ENCODE data around the gene CLEC18A. TPM values are rescaled to one million over a fixed set of nuclear protein-coding genes. Genes with fewer than 3 reads are reported as not detected.

CLEC18A gene
- total RNA-seq, 1 experiment from 2014 or later = 7.6 TPM

- Histone ChIP-seq H3K36me3 (ENCODE audit: insufficient read depth, low read length, poor library complexity, severe bottlenecking) (no peaks in the 10 kb centered on the region), H3K4me1 (ENCODE audit: insufficient read depth, low read length, poor library complexity, severe bottlenecking) (no peaks in the 10 kb centered on the region), H3K27ac (ENCODE audit: low read depth, low read length, poor library complexity, severe bottlenecking) (no peak overlapping the region), H3K27me3 (replicated peaks; ENCODE audit: insufficient read depth, low read depth, low read length, poor library complexity) (no peaks in the 10 kb centered on the region), H3K9me3 (ENCODE audit: low read depth, low read length, poor library complexity, severe bottlenecking) (no peaks in the 10 kb centered on the region), H3K4me3 (ENCODE audit: low read depth, low read length, poor library complexity, severe bottlenecking) (no peak overlapping the region)
- DNase-seq (ENCODE audit: low spot score) = no peak
- TF ChIP-seq EZH2 (IDR thresholded peaks at IDR 0.05; ENCODE audit: borderline replicate concordance, low read depth, low read length, poor library complexity, severe bottlenecking) = no peak
- TF ChIP-seq CTCF (conservative IDR thresholded peaks at IDR 0.05; ENCODE audit: low read depth, low read length) = no peak
- intact Hi-C loops (cut with micrococcal nuclease; ENCODE audit: unreplicated experiment) = no loop called here
- ChIA-PET CTCF (interaction anchor here (1.5 kb wide), 1 partner anchor 9 kb away, joined by 4 read pairs; no protein-coding TSS in a partner anchor), POLR2A (ENCODE audit: low non-redundant PET) (no interaction called here)
- no TSS peak for BruUV-seq (replicated peaks)
These were observed 30.0 kb upstream of the CLEC18A start for GRCh38 chr16:69921127-69921526.

GRCh38 chr16:69922200-69922599 is 28.9 kb upstream of the CLEC18A start:
- Histone ChIP-seq H3K4me3 (ENCODE audit: low read depth, low read length, poor library complexity, severe bottlenecking) (no peak overlapping the region), H3K9me3 (ENCODE audit: low read depth, low read length, poor library complexity, severe bottlenecking) (no peaks in the 10 kb centered on the region), H3K27me3 (replicated peaks; ENCODE audit: insufficient read depth, low read depth, low read length, poor library complexity) (no peaks in the 10 kb centered on the region), H3K4me1 (ENCODE audit: insufficient read depth, low read length, poor library complexity, severe bottlenecking) (no peaks in the 10 kb centered on the region), H3K27ac (ENCODE audit: low read depth, low read length, poor library complexity, severe bottlenecking) (no peak overlapping the region), H3K36me3 (ENCODE audit: insufficient read depth, low read length, poor library complexity, severe bottlenecking) (no peaks in the 10 kb centered on the region)
- CTCF ChIA-PET = interaction anchor here (0.6 kb wide), 1 partner anchor 433 kb away, joined by 4 read pairs; no protein-coding TSS in a partner anchor
- BruUV-seq (replicated peaks) = no TSS peak
- TF ChIP-seq EZH2 (IDR thresholded peaks at IDR 0.05; ENCODE audit: borderline replicate concordance, low read depth, low read length, poor library complexity, severe bottlenecking) (no peak), CTCF (conservative IDR thresholded peaks at IDR 0.05; ENCODE audit: low read depth, low read length) (no peak)
- DNase-seq (ENCODE audit: low spot score) = no peak
- intact Hi-C loops (cut with micrococcal nuclease; ENCODE audit: unreplicated experiment) = no loop called here
- POLR2A ChIA-PET (ENCODE audit: low non-redundant PET) = no interaction called here

- no peak for DNase-seq (ENCODE audit: low spot score)
- no peaks in the 10 kb centered on the region for H3K36me3 ChIP-seq (ENCODE audit: insufficient read depth, low read length, poor library complexity, severe bottlenecking)
- TF ChIP-seq EZH2 (IDR thresholded peaks at IDR 0.05; ENCODE audit: borderline replicate concordance, low read depth, low read length, poor library complexity, severe bottlenecking) (no peak), CTCF (conservative IDR thresholded peaks at IDR 0.05; ENCODE audit: low read depth, low read length) (no peak)
- no peaks in the 10 kb centered on the region for H3K27me3 ChIP-seq (replicated peaks; ENCODE audit: insufficient read depth, low read depth, low read length, poor library complexity)
- ChIA-PET POLR2A (ENCODE audit: low non-redundant PET) (no interaction called here), CTCF (no interaction called here)
- no peaks in the 10 kb centered on the region for H3K4me1 ChIP-seq (ENCODE audit: insufficient read depth, low read length, poor library complexity, severe bottlenecking)
- H3K9me3 ChIP-seq (ENCODE audit: low read depth, low read length, poor library complexity, severe bottlenecking) = no peaks in the 10 kb centered on the region
- intact Hi-C loops (cut with micrococcal nuclease; ENCODE audit: unreplicated experiment) = no loop called here
- no peak overlapping the region for H3K27ac ChIP-seq (ENCODE audit: low read depth, low read length, poor library complexity, severe bottlenecking)
- no peak overlapping the region for H3K4me3 ChIP-seq (ENCODE audit: low read depth, low read length, poor library complexity, severe bottlenecking)
- BruUV-seq (replicated peaks) = no TSS peak
These were observed 26.9 kb upstream of the CLEC18A start for GRCh38 chr16:69924041-69924775.
